HCT116 (cell line): Measurements from ENCODE around the gene CELF4. TPM values are rescaled to one million over a fixed set of nuclear protein-coding genes. Genes with fewer than 3 reads are reported as not detected.

Experiments used
- ATAC-seq: fragments of 200-7000 bp; cut with Tn5 transposase; 2 replicates; pipeline ENCODE4 v1.9.1; 2020; ENCODE audit warnings: mild to moderate bottlenecking, moderate library complexity
- BruUV-seq: library from RNA; stranded (reverse); fragments of 400-500 nt; replicated peaks from 2 replicates; lab custom pipeline; 2021; lab: Mats Ljungman, UMichigan
- CTCF ChIA-PET: fragments of 300-600 bp; sonication (Branson Sonifier 250); formaldehyde crosslinking; loops from one replicate; lab custom pipeline; 2021; ENCODE audit warnings: antibody characterized with exemption; lab: Charles Lee
- POLR2A ChIA-PET: fragments of 300-600, 350-600 bp; sonication (Branson Sonifier 250); formaldehyde crosslinking; loops from one replicate; lab custom pipeline; 2021; ENCODE audit warnings: antibody characterized with exemption; lab: Charles Lee
- RAD21 ChIA-PET, 2 experiments: fragments of 300-600 bp; sonication (Branson Sonifier 250); formaldehyde crosslinking; loops; one replicate each; lab custom pipeline; 2023; ENCODE audit warnings: low total read pairs in 2 of 2; ENCODE audit not compliant: uncharacterized antibody in 2 of 2, unreplicated experiment in 2 of 2, low non-redundant PET in 1 of 2; lab: Charles Lee
- DNase-seq: peaks from one replicate; pipeline ENCODE4 v3.0.0-alpha.2; 2010; ENCODE audit warnings: low read depth, low spot score
- H2AFZ ChIP-seq: fragments of 200-600 bp; shearing (Covaris generic), sonication (generic); 2 replicates; pipeline ENCODE4 v1.6.1; 2017; ENCODE audit warnings: low read depth, mixed run types, mixed read lengths, antibody characterized with exemption, low read length; ENCODE audit not compliant: poor library complexity, severe bottlenecking
- H3K27ac ChIP-seq: 2 replicates; pipeline ENCODE4 v1.5.1; 2012; ENCODE audit warnings: low read depth, low read length
- H3K27me3 ChIP-seq: fragments of 200-600 bp; sonication (generic); 2 replicates; pipeline ENCODE4 v1.6.1; 2016; ENCODE audit warnings: mixed run types, low read length, mixed read lengths; ENCODE audit not compliant: insufficient read depth
- H3K36me3 ChIP-seq, 2 experiments: fragments of 200-500 bp in 1 of 2; fragments of 200-600 bp in 1 of 2; sonication (Bioruptor generic) in 1 of 2; sonication (generic) in 1 of 2; 2 replicates each; pipeline versions ENCODE4 v1.5.1 to v1.6.1; 2014 to 2016; ENCODE audit warnings: low read length in 2 of 2, inconsistent platforms in 1 of 2, mixed read lengths in 1 of 2, mixed run types in 1 of 2; ENCODE audit not compliant: insufficient read depth in 2 of 2, control insufficient read depth in 1 of 2
- H3K4me1 ChIP-seq, 2 experiments: fragments of 200-600 bp in 1 of 2; sonication (generic) in 1 of 2; 2 replicates each; pipeline versions ENCODE4 v1.5.1 to v1.6.1; 2012 to 2017; ENCODE audit warnings: low read length in 2 of 2, inconsistent platforms in 1 of 2, mild to moderate bottlenecking in 1 of 2, mixed read lengths in 1 of 2, mixed run types in 1 of 2, moderate library complexity in 1 of 2; ENCODE audit not compliant: insufficient read depth in 2 of 2, control insufficient read depth in 1 of 2
- H3K4me2 ChIP-seq: fragments of 200-600 bp; sonication (generic); 2 replicates; pipeline ENCODE4 v1.6.1; 2017; ENCODE audit warnings: mixed run types, low read length, mixed read lengths
- H3K4me3 ChIP-seq, 2 experiments: fragments of 200-600 bp in 1 of 2; sonication (generic) in 1 of 2; replicated peaks in 1 of 2; 2 replicates each; pipeline ENCODE4 v1.5.1; 2011 to 2016; ENCODE audit warnings: low read length in 2 of 2, control low read depth in 1 of 2, low read depth in 1 of 2, mild to moderate bottlenecking in 1 of 2, mixed read lengths in 1 of 2, mixed run types in 1 of 2
- H3K79me2 ChIP-seq: fragments of 200-600 bp; sonication (generic); 2 replicates; pipeline ENCODE4 v1.6.1; 2017; ENCODE audit warnings: mild to moderate bottlenecking, mixed run types, low read length, moderate library complexity, mixed read lengths; ENCODE audit not compliant: insufficient read depth
- H3K9ac ChIP-seq: fragments of 200-600 bp; sonication (generic); 2 replicates; pipeline ENCODE4 v1.6.1; 2016; ENCODE audit warnings: low read length, mixed read lengths
- H3K9me2 ChIP-seq: fragments of 200-600 bp; sonication (generic), shearing (Covaris generic); 2 replicates; pipeline ENCODE4 v1.6.1; 2017; ENCODE audit warnings: mixed run types, mild to moderate bottlenecking, moderate library complexity; ENCODE audit not compliant: insufficient read depth
- H3K9me3 ChIP-seq, 2 experiments: fragments of 200-500 bp in 1 of 2; fragments of 200-600 bp in 1 of 2; sonication (Bioruptor generic) in 1 of 2; sonication (generic) in 1 of 2; 2 replicates each; pipeline ENCODE4 v1.6.1; 2014 to 2017; ENCODE audit warnings: low read length in 2 of 2, mixed read lengths in 2 of 2, inconsistent platforms in 1 of 2, low read depth in 1 of 2, mild to moderate bottlenecking in 1 of 2, mixed run types in 1 of 2, moderate library complexity in 1 of 2; ENCODE audit not compliant: control insufficient read depth in 1 of 2, insufficient read depth in 1 of 2
- H4K20me1 ChIP-seq: fragments of 200-600 bp; sonication (generic), shearing (Covaris generic); 2 replicates; pipeline ENCODE4 v1.6.1; 2017; ENCODE audit warnings: mixed run types, mild to moderate bottlenecking, moderate library complexity; ENCODE audit not compliant: insufficient read depth
- ATF3 ChIP-seq: IDR thresholded peaks from 2 replicates; pipeline ENCODE4 v1.6.1; 2012
- CBX3 ChIP-seq: IDR thresholded peaks from 2 replicates; pipeline ENCODE4 v1.6.1; 2012; ENCODE audit warnings: low read depth
- CEBPB ChIP-seq: IDR thresholded peaks from 2 replicates; pipeline ENCODE4 v1.6.1; 2012; ENCODE audit warnings: low read depth
- ELF1 ChIP-seq: IDR thresholded peaks from 2 replicates; pipeline ENCODE4 v1.6.1; 2012; ENCODE audit warnings: low read depth, borderline replicate concordance
- EZH2 ChIP-seq: fragments of 200-600 bp; sonication (generic); IDR thresholded peaks from 2 replicates; pipeline ENCODE4 v1.6.1; 2017; ENCODE audit warnings: antibody characterized with exemption, mixed run types
- JUND ChIP-seq: IDR thresholded peaks from 2 replicates; pipeline ENCODE4 v1.6.1; 2012
- MAX ChIP-seq: IDR thresholded peaks from 2 replicates; pipeline ENCODE4 v1.6.1; 2012
- POLR2A ChIP-seq: IDR thresholded peaks from 2 replicates; pipeline ENCODE4 v1.7.0; 2011; ENCODE audit warnings: borderline replicate concordance; ENCODE audit not compliant: insufficient read depth, insufficient read length; ENCODE audit errors: extremely low read depth
- POLR2AphosphoS5 ChIP-seq: IDR thresholded peaks from 2 replicates; pipeline ENCODE4 v1.6.1; 2011; ENCODE audit warnings: mild to moderate bottlenecking, low read depth, low read length, moderate library complexity
- RAD21 ChIP-seq: IDR thresholded peaks from 2 replicates; pipeline ENCODE4 v1.6.1; 2012; ENCODE audit warnings: low read depth, mild to moderate bottlenecking
- SIN3A ChIP-seq: IDR thresholded peaks from 2 replicates; pipeline ENCODE4 v1.6.1; 2012; ENCODE audit warnings: low read depth
- SP1 ChIP-seq: IDR thresholded peaks from 2 replicates; pipeline ENCODE4 v1.6.1; 2012; ENCODE audit warnings: low read depth
- SRF ChIP-seq: IDR thresholded peaks from 2 replicates; pipeline ENCODE4 v1.6.1; 2012; ENCODE audit warnings: low read depth
- TCF7L2 ChIP-seq: IDR thresholded peaks from 2 replicates; pipeline ENCODE4 v1.7.0; 2011; ENCODE audit warnings: borderline replicate concordance, inconsistent platforms; ENCODE audit not compliant: insufficient read depth, insufficient read length; ENCODE audit errors: extremely low read depth
- YY1 ChIP-seq: IDR thresholded peaks from 2 replicates; pipeline ENCODE4 v1.6.1; 2011; ENCODE audit warnings: low read length, low read depth, moderate library complexity, mild to moderate bottlenecking; ENCODE audit not compliant: insufficient replicate concordance; ENCODE audit errors: extremely low read depth
- ZBTB33 ChIP-seq: IDR thresholded peaks from 2 replicates; pipeline ENCODE4 v1.6.1; 2011; ENCODE audit warnings: mild to moderate bottlenecking, low read length, moderate library complexity; ENCODE audit not compliant: insufficient replicate concordance; ENCODE audit errors: extremely low read depth
- ZFX ChIP-seq: fragments of 450-650 bp; IDR thresholded peaks from 2 replicates; pipeline ENCODE4 v1.6.1; 2017
- ZNF274 ChIP-seq: fragments of 200-500 bp; sonication (Bioruptor generic); IDR thresholded peaks from 2 replicates; pipeline ENCODE4 v1.6.1; 2014; ENCODE audit warnings: mild to moderate bottlenecking, low read depth, low read length, inconsistent platforms
- intact Hi-C: fragments of 100-400 bp; cut with micrococcal nuclease; formaldehyde crosslinking; loops from 2 replicates; pipeline ENCODE4 v1.10.0; 2022
- total RNA-seq: library from RNA; stranded (reverse); gene quantifications from one replicate; pipeline ENCODE4 v1.2.1, GENCODE V29; 2021; ENCODE audit not compliant: unreplicated experiment
- TF ChIP-seq, protein P1 (sequence below), 3 experiments: fragments of 200-600 bp in 1 of 3; sonication (generic) in 1 of 3; IDR thresholded peaks in 2 of 3; conservative IDR thresholded peaks in 1 of 3; 2 replicates each; pipeline ENCODE4 v1.5.1; 2012 to 2017; ENCODE audit warnings: low read depth in 2 of 3, low read length in 2 of 3, antibody characterized with exemption in 1 of 3, borderline replicate concordance in 1 of 3, control low read depth in 1 of 3, mild to moderate bottlenecking in 1 of 3, mixed read lengths in 1 of 3, mixed run types in 1 of 3, moderate library complexity in 1 of 3; ENCODE audit not compliant: insufficient read depth in 1 of 3

The CELF4 gene
- total RNA-seq, 1 experiment from 2014 or later: not detected

DNA sequence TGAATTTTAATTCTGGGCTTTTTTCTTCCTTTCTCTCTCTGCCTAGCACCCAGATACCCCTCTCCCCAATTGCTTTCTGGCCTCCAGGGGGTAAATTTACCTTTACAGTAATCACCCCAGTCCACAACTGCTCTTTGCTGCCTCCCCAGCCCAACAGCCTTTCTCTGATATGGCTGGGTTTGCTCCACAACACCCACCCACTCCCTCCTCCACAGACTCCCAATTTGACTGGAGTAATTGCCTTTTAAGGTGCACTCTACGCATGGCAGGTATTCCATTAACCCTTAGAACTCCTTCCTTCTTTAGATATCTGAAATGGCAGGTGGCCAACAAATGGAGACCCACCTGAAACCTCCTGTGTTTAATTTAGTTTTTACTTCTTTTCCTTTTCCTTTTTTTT lies 3.6 kb downstream of the CELF4 start:
- no peaks in the 10 kb centered on the region for H3K79me2 ChIP-seq
- no peak for ATAC-seq
- RAD21 ChIA-PET: interaction anchor here in 1 of 2 experiments (0.7 kb wide), 1 partner anchor 982 kb away, joined by 3 read pairs; no protein-coding TSS in a partner anchor
- no peak for TF ChIP-seq RAD21
- no peak for TF ChIP-seq POLR2A
- no peak for TF ChIP-seq ELF1
- TF ChIP-seq YY1: no peak
- TF ChIP-seq POLR2AphosphoS5: no peak
- no peak for TF ChIP-seq SRF
- TF ChIP-seq EZH2: no peak
- TF ChIP-seq CEBPB: no peak
- no peak for TF ChIP-seq SP1
- TF ChIP-seq CBX3: no peak
- no peak for TF ChIP-seq ZBTB33
- TF ChIP-seq TCF7L2: no peak
- TF ChIP-seq ZNF274: no peak
- TF ChIP-seq ATF3: no peak
- TF ChIP-seq, protein P1, sequence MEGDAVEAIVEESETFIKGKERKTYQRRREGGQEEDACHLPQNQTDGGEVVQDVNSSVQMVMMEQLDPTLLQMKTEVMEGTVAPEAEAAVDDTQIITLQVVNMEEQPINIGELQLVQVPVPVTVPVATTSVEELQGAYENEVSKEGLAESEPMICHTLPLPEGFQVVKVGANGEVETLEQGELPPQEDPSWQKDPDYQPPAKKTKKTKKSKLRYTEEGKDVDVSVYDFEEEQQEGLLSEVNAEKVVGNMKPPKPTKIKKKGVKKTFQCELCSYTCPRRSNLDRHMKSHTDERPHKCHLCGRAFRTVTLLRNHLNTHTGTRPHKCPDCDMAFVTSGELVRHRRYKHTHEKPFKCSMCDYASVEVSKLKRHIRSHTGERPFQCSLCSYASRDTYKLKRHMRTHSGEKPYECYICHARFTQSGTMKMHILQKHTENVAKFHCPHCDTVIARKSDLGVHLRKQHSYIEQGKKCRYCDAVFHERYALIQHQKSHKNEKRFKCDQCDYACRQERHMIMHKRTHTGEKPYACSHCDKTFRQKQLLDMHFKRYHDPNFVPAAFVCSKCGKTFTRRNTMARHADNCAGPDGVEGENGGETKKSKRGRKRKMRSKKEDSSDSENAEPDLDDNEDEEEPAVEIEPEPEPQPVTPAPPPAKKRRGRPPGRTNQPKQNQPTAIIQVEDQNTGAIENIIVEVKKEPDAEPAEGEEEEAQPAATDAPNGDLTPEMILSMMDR (IDR thresholded peaks at IDR 0.05 in 2 of 3, conservative IDR thresholded peaks at IDR 0.05 in 1 of 3; ENCODE audit: borderline replicate concordance in 1 of 3, insufficient read depth in 1 of 3, low read depth in 2 of 3, low read length in 2 of 3): no peak
- TF ChIP-seq ZFX: no peak
- no peak for TF ChIP-seq JUND
- no peak for TF ChIP-seq SIN3A
- no peak for TF ChIP-seq MAX
- TF ChIP-seq, all 23 proteins: peak for 0
- peaks cover 59% of the 10 kb centered on the region for H3K27me3 ChIP-seq
- H3K4me2 ChIP-seq: no peak overlapping the region
- no peak overlapping the region for H2AFZ ChIP-seq
- H3K9me3 ChIP-seq: no peaks in the 10 kb centered on the region
- no TSS peak for BruUV-seq
- intact Hi-C loops: no loop called here
- no peaks in the 10 kb centered on the region for H3K4me1 ChIP-seq
- no peak overlapping the region for H3K27ac ChIP-seq
- POLR2A ChIA-PET: no interaction called here
- H3K4me3 ChIP-seq: no peak overlapping the region
- H3K9ac ChIP-seq: no peak overlapping the region
- CTCF ChIA-PET: no interaction called here
- no peaks in the 10 kb centered on the region for H3K36me3 ChIP-seq
- no peaks in the 10 kb centered on the region for H4K20me1 ChIP-seq
- no peak for DNase-seq
- H3K9me2 ChIP-seq: no peaks in the 10 kb centered on the region
